Type B pancreatic cell (in vitro differentiated cells): Measurements from ENCODE around the gene FAM117A. TPM values are rescaled to one million over a fixed set of nuclear protein-coding genes. Genes with fewer than 3 reads are reported as not detected.

Experiments used
- DNase-seq: peaks from one replicate; pipeline ENCODE4 v3.0.0; 2021; ENCODE audit warnings: mixed read lengths; ENCODE audit not compliant: unreplicated experiment; ENCODE audit errors: extremely low spot score
- H3K27ac Mint-ChIP-seq: 2 replicates; pipeline ENCODE4 v1.8.0; 2021; ENCODE audit warnings: mild to moderate bottlenecking, mixed read lengths
- H3K27me3 Mint-ChIP-seq: 2 replicates; pipeline ENCODE4 v1.8.0; 2021; ENCODE audit warnings: mixed read lengths
- H3K36me3 Mint-ChIP-seq: 2 replicates; pipeline ENCODE4 v1.8.0; 2021; ENCODE audit warnings: mixed read lengths
- H3K4me1 Mint-ChIP-seq: one replicate; pipeline ENCODE4 v1.8.0; 2021; ENCODE audit warnings: mixed read lengths; ENCODE audit not compliant: unreplicated experiment
- H3K4me3 Mint-ChIP-seq: 2 replicates; pipeline ENCODE4 v1.8.0; 2021; ENCODE audit warnings: mild to moderate bottlenecking, mixed read lengths
- H3K9me3 Mint-ChIP-seq: 2 replicates; pipeline ENCODE4 v1.8.0; 2021; ENCODE audit warnings: mixed read lengths
- CTCF ChIP-seq: fragments of 200-600 bp; sonication (generic); conservative IDR thresholded peaks from 2 replicates; pipeline ENCODE4 v1.5.0; 2021; ENCODE audit warnings: antibody characterized with exemption, mild to moderate bottlenecking
- total RNA-seq: library from RNA; stranded (reverse); gene quantifications from 2 replicates; pipeline ENCODE4 v1.2.1, GENCODE V29; 2021; ENCODE audit warnings: low replicate concordance

FAM117A gene
- total RNA-seq, 1 donor from 2014 or later: 13.0 TPM

GRCh38 chr17:49742166-49742638 lies 21.7 kb downstream of the FAM117A start:
- no peak overlapping the region for H3K27ac Mint-ChIP-seq

GRCh38 chr17:49741692-49742076 lies 22.2 kb downstream of the FAM117A start:
- TF ChIP-seq CTCF: no peak

More at GRCh38 chr17:49742166-49742638, 21.7 kb downstream of the FAM117A start:
- Mint-ChIP-seq H3K9me3 (no peaks in the 10 kb centered on the region), H3K4me1 (peaks cover 19% of the 10 kb centered on the region), H3K4me3 (no peak overlapping the region), H3K27me3 (no peaks in the 10 kb centered on the region), H3K36me3 (peaks cover 4% of the 10 kb centered on the region)
- TF ChIP-seq CTCF: no peak
- no peak for DNase-seq

GRCh38 chr17:49741009-49741691 lies 22.8 kb downstream of the FAM117A start:
- Mint-ChIP-seq H3K4me1 (peaks cover 13% of the 10 kb centered on the region), H3K36me3 (peaks cover 4% of the 10 kb centered on the region), H3K27ac (no peak overlapping the region), H3K4me3 (no peak overlapping the region), H3K9me3 (no peaks in the 10 kb centered on the region), H3K27me3 (no peaks in the 10 kb centered on the region)
- TF ChIP-seq CTCF: no peak
- DNase-seq: no peak

More at GRCh38 chr17:49741692-49742076, 22.2 kb downstream of the FAM117A start:
- peaks cover 4% of the 10 kb centered on the region for H3K36me3 Mint-ChIP-seq
- no peak overlapping the region for H3K4me3 Mint-ChIP-seq
- no peaks in the 10 kb centered on the region for H3K9me3 Mint-ChIP-seq
- peaks cover 17% of the 10 kb centered on the region for H3K4me1 Mint-ChIP-seq
- DNase-seq: no peak
- H3K27ac Mint-ChIP-seq: no peak overlapping the region
- H3K27me3 Mint-ChIP-seq: no peaks in the 10 kb centered on the region

- H3K36me3 Mint-ChIP-seq: peaks cover 4% of the 10 kb centered on the region
- H3K27me3 Mint-ChIP-seq: no peaks in the 10 kb centered on the region
- DNase-seq: no peak
- no peak overlapping the region for H3K27ac Mint-ChIP-seq
- H3K9me3 Mint-ChIP-seq: no peaks in the 10 kb centered on the region
- no peak overlapping the region for H3K4me3 Mint-ChIP-seq
- H3K4me1 Mint-ChIP-seq: peaks cover 13% of the 10 kb centered on the region
- TF ChIP-seq CTCF: no peak
Observed at GRCh38 chr17:49739641-49740271, 24.2 kb downstream of the FAM117A start.

- Mint-ChIP-seq H3K36me3 (peaks cover 4% of the 10 kb centered on the region), H3K4me1 (peaks cover 13% of the 10 kb centered on the region), H3K9me3 (no peaks in the 10 kb centered on the region), H3K27ac (no peak overlapping the region), H3K27me3 (no peaks in the 10 kb centered on the region), H3K4me3 (no peak overlapping the region)
- no peak for TF ChIP-seq CTCF
- no peak for DNase-seq
Observed at GRCh38 chr17:49738456-49739163, 25.3 kb downstream of the FAM117A start.
